Measurements from ENCODE around the gene C19orf25.
"Not testable (repeated sequence)": the region's sequence is repeated elsewhere in the genome, so short reads cannot be mapped to it uniquely, and the experiment has no call there.

The C19orf25 gene

GRCh38 chr19:1483131-1483978 lies 4.3 kb upstream of the C19orf25 start:
- TF ChIP-seq ZNF274 (IDR thresholded peaks at IDR 0.05; ENCODE audit: low read depth, low read length), result no peak
- H3K4me3 ChIP-seq (ENCODE audit: low read length), result no peak overlapping the region

DNA sequence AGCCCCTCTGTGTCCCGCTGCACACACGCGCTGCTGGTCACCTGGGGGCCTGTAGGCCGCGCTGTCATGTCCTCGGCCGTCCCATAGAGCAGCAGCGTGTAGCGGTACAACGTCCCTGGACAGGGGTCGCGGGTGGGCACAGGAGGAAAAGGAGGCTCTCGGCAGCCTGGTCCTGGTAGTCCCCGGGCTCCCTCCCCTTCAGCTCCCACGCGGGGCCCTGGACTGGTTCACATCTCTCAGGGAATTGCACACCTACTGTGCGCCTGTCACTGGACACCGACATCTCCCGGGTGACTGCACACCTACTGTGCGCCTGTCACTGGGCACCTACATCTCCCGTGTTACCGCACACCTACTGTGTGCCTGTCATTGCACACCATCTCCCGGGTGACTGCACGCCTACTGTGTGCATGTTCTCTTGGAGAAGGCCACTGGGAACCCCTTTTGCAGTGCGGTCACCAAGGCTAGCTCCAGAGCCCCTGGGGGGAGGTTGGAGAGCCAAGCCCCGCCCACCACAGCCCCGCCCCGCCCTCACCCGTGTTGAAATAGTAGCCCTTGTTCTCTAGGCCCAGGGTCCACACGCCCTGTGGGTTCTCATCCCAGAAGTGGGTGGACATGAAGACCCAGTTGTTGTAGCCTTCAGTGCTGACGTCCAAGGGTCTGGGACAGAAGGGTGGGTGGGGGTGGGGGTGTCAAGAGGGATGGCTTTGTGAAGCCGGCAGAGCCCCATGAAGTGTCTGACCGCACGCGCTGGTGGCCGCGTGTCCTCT lies 3.5 kb upstream of the C19orf25 start:
- no peak overlapping the region for H3K4me3 ChIP-seq (ENCODE audit: low read length)
- no peak for TF ChIP-seq ZNF274 (IDR thresholded peaks at IDR 0.05; ENCODE audit: low read depth, low read length)

GRCh38 chr19:1481893-1482360 lies 2.9 kb upstream of the C19orf25 start:
- H3K4me3 ChIP-seq (ENCODE audit: low read length), result no peak overlapping the region
- no peak for TF ChIP-seq ZNF274 (IDR thresholded peaks at IDR 0.05; ENCODE audit: low read depth, low read length)

DNA sequence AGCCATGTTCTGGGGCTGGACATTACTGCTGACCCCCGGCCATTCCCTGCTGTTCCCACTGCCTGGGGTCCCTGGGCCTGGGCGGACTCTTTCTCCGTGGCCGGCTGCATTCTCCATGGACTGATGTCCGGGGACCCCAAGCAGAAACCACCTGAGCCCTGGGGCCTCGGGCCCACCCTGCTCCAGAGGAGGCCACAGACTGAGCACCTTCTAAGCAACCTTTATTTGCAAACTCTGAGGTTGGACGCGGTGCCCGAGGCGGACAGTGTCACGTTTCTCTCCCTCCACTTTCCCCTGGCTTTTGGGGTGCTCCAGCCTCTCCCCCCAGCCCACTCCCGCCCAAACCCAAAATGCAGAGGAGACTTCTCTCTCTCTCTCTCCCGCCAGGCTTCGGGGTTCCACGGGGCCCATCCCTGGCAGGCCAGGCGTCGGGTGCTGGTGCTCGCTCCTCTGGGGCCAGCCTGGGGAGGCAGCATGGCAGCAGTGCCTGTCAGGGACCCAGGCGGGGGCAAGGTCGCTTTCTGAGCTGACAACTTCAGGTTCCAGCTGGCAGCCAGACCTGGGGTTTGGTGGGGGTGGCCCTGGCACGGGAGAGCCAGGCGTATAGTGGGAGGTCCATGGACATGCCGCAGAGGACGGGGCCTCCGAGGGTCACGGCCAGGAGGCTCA lies 2.3 kb upstream of the C19orf25 start:
- TF ChIP-seq ZNF274 (IDR thresholded peaks at IDR 0.05; ENCODE audit: low read depth, low read length), result no peak
- no peak overlapping the region for H3K4me3 ChIP-seq (ENCODE audit: low read length)

DNA sequence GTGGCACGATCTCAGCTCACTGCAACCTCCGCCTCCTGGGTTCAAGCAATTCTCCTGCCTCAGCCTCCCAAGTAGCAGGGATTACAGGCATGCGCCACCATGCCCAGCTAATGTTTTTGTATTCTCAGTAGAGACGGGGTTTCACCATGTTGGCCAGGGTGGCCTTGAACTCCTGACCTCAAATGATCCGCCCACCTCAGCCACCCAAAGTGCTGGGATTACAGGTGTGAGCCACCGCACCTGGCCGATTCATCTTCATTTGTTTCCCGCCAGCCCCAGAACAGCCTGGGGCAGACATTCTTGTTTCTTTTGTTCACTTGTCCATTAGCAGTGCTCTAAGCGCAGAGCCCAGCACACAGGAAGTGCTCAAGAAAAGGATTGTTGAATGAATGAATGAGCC lies 2.0 kb downstream of the C19orf25 start:
- not testable (repeated sequence) for H3K4me3 ChIP-seq (ENCODE audit: low read length)

DNA sequence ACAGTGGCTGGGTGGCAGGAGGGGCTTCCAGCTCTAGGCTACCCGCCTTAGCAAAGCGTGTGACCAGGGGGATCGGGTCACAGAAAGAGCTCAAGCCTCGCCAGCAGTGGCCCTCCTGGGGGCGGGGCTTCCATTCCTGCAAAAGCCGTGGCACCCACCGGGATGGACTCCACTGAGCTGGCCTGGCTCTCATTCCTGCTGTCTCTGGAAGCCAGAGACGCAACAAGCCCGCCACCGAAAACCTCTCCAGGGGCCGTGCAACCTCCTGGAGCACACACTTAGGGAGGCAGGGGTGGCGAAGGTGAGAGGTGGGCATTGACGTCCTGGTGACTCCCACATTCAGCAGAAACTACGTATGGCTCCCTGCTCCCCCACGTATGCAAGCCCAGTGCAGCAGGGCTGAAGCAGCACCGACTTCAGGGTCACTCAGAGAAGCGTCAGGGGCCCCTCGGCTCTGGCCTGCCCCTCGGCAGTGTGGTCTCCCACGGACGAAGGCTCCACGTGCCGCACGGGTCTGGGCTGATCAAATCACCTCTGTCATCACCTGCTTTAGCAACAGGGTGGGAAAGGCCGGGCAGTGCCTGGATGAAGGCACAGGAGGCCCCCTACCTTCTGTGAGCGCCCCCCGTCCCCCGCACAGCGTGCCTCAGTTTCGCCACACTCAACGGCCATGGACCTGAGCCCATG lies 3.1 kb downstream of the C19orf25 start:
- no peak for TF ChIP-seq ZNF274 (IDR thresholded peaks at IDR 0.05; ENCODE audit: low read depth, low read length)
- no peak overlapping the region for H3K4me3 ChIP-seq (ENCODE audit: low read length)

DNA sequence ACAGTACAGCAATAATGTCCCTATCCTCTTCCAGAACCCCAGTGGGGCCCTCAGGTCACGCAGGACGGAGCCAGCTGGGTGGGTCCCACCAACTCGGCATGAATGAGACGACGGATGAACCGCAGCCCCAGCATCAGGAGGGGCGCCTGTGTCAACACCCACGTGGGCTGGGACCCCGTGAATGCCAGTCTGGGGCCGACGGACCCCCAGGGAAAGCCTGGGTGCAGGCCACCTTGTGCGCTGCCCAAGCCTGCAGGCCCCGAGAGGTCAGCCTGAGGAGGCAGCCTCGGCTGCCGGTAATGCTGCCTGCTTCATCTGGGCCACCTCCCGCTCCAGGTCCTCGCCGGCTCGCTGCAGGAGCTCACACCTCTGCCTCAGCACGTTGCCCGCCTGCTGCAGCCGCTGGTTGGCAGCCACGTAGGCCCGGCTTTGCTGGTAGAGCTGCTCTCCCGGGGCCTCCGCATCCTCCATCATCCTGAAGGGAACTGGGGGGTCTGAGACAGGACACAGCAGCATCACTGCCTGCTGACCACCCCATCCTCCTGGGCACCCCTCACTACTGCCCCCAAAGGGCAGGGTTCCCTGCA lies 4.2 kb downstream of the C19orf25 start:
- H3K4me3 ChIP-seq (ENCODE audit: low read length), result no peak overlapping the region
- TF ChIP-seq ZNF274 (IDR thresholded peaks at IDR 0.05; ENCODE audit: low read depth, low read length), result no peak

- no peak for TF ChIP-seq ZNF274 (IDR thresholded peaks at IDR 0.05; ENCODE audit: low read depth, low read length)
Observed at GRCh38 chr19:1474011-1474764, 4.8 kb downstream of the C19orf25 start.

GRCh38 chr19:1473085-1473851 lies 5.7 kb downstream of the C19orf25 start:
- no peak overlapping the region for H3K4me3 ChIP-seq (ENCODE audit: low read length)
- TF ChIP-seq ZNF274 (IDR thresholded peaks at IDR 0.05; ENCODE audit: low read depth, low read length), result no peak

More at GRCh38 chr19:1474011-1474764, 4.8 kb downstream of the C19orf25 start:
- no peak overlapping the region for H3K4me3 ChIP-seq (ENCODE audit: low read length)

DNA sequence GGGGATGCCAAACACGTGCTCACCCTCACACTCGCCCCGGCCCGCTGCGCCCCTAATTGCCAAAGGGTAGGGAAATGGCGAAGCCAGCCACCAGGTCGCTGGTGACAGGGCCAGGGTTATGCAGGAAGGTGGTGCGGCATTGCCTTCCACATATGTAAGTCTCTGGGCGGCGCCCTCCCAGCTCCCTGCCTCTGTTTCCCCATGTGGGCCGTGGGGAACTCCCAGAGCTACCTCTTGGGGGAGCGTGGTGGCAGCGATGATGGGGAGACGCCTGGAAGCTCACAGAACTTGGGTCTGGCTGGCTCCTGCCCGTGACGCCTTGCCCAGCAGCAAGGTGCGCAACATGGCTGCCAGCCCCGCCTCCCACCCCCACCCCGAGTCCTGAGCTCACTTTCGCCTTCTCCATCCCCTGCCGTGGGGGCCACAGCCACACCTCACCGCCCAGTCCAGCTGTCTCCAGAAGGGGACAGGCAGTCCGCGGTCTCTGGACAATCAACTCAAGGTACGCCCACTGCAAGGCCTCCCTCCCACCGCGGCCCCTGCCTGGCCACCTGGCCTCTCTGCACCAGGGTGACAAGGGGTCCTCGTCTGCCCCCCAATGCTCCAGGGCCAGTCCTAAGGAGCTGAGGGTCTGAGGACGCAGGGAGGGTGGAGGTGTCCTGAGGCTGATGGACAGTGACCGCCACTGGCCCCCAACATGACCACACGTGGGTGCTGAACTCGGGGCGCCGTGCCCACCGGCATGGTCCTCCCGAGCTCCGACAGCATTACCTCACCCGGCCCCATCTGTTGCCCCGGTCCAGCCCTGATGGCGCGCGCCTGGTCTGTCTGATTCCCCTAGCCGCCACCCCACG lies 6.6 kb downstream of the C19orf25 start:
- TF ChIP-seq ZNF274 (IDR thresholded peaks at IDR 0.05; ENCODE audit: low read depth, low read length), result no peak
- no peak overlapping the region for H3K4me3 ChIP-seq (ENCODE audit: low read length)

- TF ChIP-seq ZNF274 (IDR thresholded peaks at IDR 0.05; ENCODE audit: low read depth, low read length), result no peak
- H3K4me3 ChIP-seq (ENCODE audit: low read length), result no peak overlapping the region
Observed at GRCh38 chr19:1471515-1472160, 7.4 kb downstream of the C19orf25 start.
